Measurements from ENCODE around the gene CNTNAP5.

GRCh38 chr2:124649001-124649400, 623.9 kb downstream of the CNTNAP5 start:
- no peak for TF ChIP-seq CTCF (conservative IDR thresholded peaks at IDR 0.05; ENCODE audit: low read depth, low read length)
- no peak for TF ChIP-seq EZH2 (IDR thresholded peaks at IDR 0.05; ENCODE audit: borderline replicate concordance, low read depth, low read length, poor library complexity, severe bottlenecking)
